GM18867 (cell line): ENCODE data around the gene CXADR.

ENCODE experiments used
- ATAC-seq: cut with Tn5 transposase; IDR thresholded peaks from one replicate; pipeline ENCODE4 v1.9.1; 2021; ENCODE audit warnings: mild to moderate bottlenecking, moderate library complexity; ENCODE audit not compliant: unreplicated experiment

CXADR gene

GRCh38 chr21:17585875-17586450, 73.1 kb downstream of the CXADR start:
- peak; percentile 61 for ATAC-seq

GRCh38 chr21:17590430-17590829, 77.6 kb downstream of the CXADR start:
- no peak for ATAC-seq

- no peak for ATAC-seq
These were observed 84.8 kb downstream of the CXADR start for GRCh38 chr21:17597680-17598079.

- ATAC-seq: peak; percentile 87
These were observed 85.6 kb downstream of the CXADR start for GRCh38 chr21:17598437-17598836.

- ATAC-seq: no peak
These were observed 90.0 kb downstream of the CXADR start for GRCh38 chr21:17602874-17603273.

GRCh38 chr21:17607684-17608083, 94.8 kb downstream of the CXADR start:
- ATAC-seq: no peak

GRCh38 chr21:17609681-17610080, 96.8 kb downstream of the CXADR start:
- ATAC-seq: no peak

GRCh38 chr21:17610911-17611310, 98.1 kb downstream of the CXADR start:
- no peak for ATAC-seq

- ATAC-seq: peak; percentile 68
These were observed 98.7 kb downstream of the CXADR start for GRCh38 chr21:17611414-17612022.

GRCh38 chr21:17612023-17612564, 99.3 kb downstream of the CXADR start:
- peak; percentile 1 for ATAC-seq

- peak; percentile 78 for ATAC-seq
These were observed 99.9 kb downstream of the CXADR start, which contains the start of gene BTG3 for GRCh38 chr21:17612565-17613241. Gene BTG3, minus strand, starts transcription at chr21:17612901. Its CDS starts 3,757 bp downstream, at chr21:17609144.

GRCh38 chr21:17613242-17613676, 100.4 kb downstream of the CXADR start:
- peak; percentile 2 for ATAC-seq

- no peak for ATAC-seq
These were observed 104.0 kb downstream of the CXADR start for GRCh38 chr21:17616831-17617230.

- no peak for ATAC-seq
These were observed 109.2 kb downstream of the CXADR start for GRCh38 chr21:17622018-17622417.

- ATAC-seq: no peak
These were observed 118.4 kb downstream of the CXADR start for GRCh38 chr21:17631195-17631594.

GRCh38 chr21:17636711-17637110, 123.9 kb downstream of the CXADR start:
- ATAC-seq: no peak

- no peak for ATAC-seq
These were observed 128.0 kb downstream of the CXADR start for GRCh38 chr21:17640821-17641220.
